Measurements from ENCODE around the gene UBASH3A.

GRCh38 chr21:42443181-42443785 is 39.6 kb downstream of the UBASH3A start:
- TF ChIP-seq CTCF (IDR thresholded peaks at IDR 0.05) (no peak), POLR2A (IDR thresholded peaks at IDR 0.05) (no peak)
